NCI-H1436 (cell line): Measurements from ENCODE around the gene DEFB131A.
"Not testable (repeated sequence)": the region's sequence is repeated elsewhere in the genome, so short reads cannot be mapped to it uniquely, and the experiment has no call there.

Experiments
- DNase-seq: peaks from one replicate; lab custom pipeline; 2025; lab: John Stamatoyannopoulos, UW

DEFB131A gene

GRCh38 chr4:9444114-9444513, at the start of gene DEFB131A:
Gene DEFB131A (plus strand): TSS chr4:9444414. CDS start chr4:9444534, 120 bp downstream.
- not testable (repeated sequence) for DNase-seq

GRCh38 chr4:9405774-9406173, 38.4 kb upstream of the DEFB131A start:
- not testable (repeated sequence) for DNase-seq

- DNase-seq: not testable (repeated sequence)
Observed at GRCh38 chr4:9406491-9406890, 37.7 kb upstream of the DEFB131A start.

GRCh38 chr4:9409793-9410192, 34.4 kb upstream of the DEFB131A start:
- no peak for DNase-seq

- DNase-seq: not testable (repeated sequence)
Observed at GRCh38 chr4:9421884-9422455, 22.2 kb upstream of the DEFB131A start.

- DNase-seq: not testable (repeated sequence)
Observed at GRCh38 chr4:9425916-9426315, 18.3 kb upstream of the DEFB131A start.

- DNase-seq: not testable (repeated sequence)
Observed at GRCh38 chr4:9430061-9430460, 14.2 kb upstream of the DEFB131A start.

- not testable (repeated sequence) for DNase-seq
Observed at GRCh38 chr4:9433320-9433719, 10.9 kb upstream of the DEFB131A start.

GRCh38 chr4:9436728-9437127, 7.5 kb upstream of the DEFB131A start:
- not testable (repeated sequence) for DNase-seq

GRCh38 chr4:9442355-9442754, 1.9 kb upstream of the DEFB131A start:
- not testable (repeated sequence) for DNase-seq

- DNase-seq: not testable (repeated sequence)
Observed at GRCh38 chr4:9444681-9445080, 467 bp downstream of the DEFB131A start.

- not testable (repeated sequence) for DNase-seq
Observed at GRCh38 chr4:9452251-9452650, 8.0 kb downstream of the DEFB131A start.

- not testable (repeated sequence) for DNase-seq
Observed at GRCh38 chr4:9454284-9454683, 10.1 kb downstream of the DEFB131A start.

- not testable (repeated sequence) for DNase-seq
Observed at GRCh38 chr4:9455046-9455445, 10.8 kb downstream of the DEFB131A start.

- not testable (repeated sequence) for DNase-seq
Observed at GRCh38 chr4:9479466-9479865, 35.3 kb downstream of the DEFB131A start.

- not testable (repeated sequence) for DNase-seq
Observed at GRCh38 chr4:9480066-9480465, 35.9 kb downstream of the DEFB131A start.

GRCh38 chr4:9482871-9483270, 38.7 kb downstream of the DEFB131A start:
- DNase-seq: not testable (repeated sequence)

GRCh38 chr4:9483682-9484081, 39.5 kb downstream of the DEFB131A start:
- DNase-seq: not testable (repeated sequence)

- DNase-seq: not testable (repeated sequence)
Observed at GRCh38 chr4:9486880-9487279, 42.7 kb downstream of the DEFB131A start.

- DNase-seq: not testable (repeated sequence)
Observed at GRCh38 chr4:9488796-9489195, 44.6 kb downstream of the DEFB131A start.

- DNase-seq: not testable (repeated sequence)
Observed at GRCh38 chr4:9490496-9490895, 46.3 kb downstream of the DEFB131A start.

GRCh38 chr4:9490986-9491385, 46.8 kb downstream of the DEFB131A start:
- not testable (repeated sequence) for DNase-seq

- DNase-seq: not testable (repeated sequence)
Observed at GRCh38 chr4:9493589-9493988, 49.4 kb downstream of the DEFB131A start.
